GM21528 (cell line): ENCODE measurements around the gene TRMT61B.

Experiments used
- ATAC-seq: cut with Tn5 transposase; IDR thresholded peaks from one replicate; pipeline ENCODE4 v1.9.1; 2021; ENCODE audit warnings: mild to moderate bottlenecking, moderate library complexity; ENCODE audit not compliant: unreplicated experiment, low FRiP score

TRMT61B gene

DNA sequence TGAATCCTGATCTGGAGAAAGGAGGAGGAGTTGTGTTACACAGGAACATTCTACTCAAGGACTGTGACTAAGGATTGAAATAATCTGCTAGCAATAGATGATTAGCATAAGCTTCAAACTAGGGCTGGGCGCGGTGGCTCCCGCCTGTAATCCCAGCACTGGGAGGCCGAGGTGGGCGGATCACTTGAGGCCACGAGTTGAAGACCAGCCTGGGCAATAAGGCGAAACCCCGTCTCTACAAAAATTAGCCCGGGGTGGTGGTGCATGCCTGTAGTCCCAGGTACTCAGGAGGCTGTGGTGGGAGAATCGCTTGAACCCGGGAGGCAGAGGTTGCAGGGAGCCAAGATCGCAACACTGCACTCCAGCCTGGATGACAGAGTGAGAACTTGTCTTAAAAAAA is 1.5 kb downstream of the TRMT61B start:
- ATAC-seq: no peak

- no peak for ATAC-seq
Observed at GRCh38 chr2:28855977-28856376, 14.1 kb downstream of the TRMT61B start.

DNA sequence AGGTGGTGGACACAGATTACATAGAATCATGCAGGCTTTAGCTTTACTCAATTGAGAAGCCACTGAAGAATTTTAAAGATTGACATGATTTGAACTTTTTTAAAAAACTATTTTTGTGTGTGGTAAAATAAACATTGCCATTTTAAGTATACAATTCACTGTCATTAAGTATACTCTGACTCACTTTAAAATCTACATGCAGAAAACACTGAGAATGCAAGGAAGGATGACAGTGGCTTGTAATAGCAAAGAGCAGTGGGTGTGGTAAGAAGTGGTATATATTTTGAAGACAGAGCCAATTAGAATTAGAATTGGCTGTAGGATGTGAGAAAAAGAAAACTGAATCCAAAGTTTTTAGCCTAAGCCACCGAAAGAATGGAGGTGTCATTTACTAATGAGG is 14.9 kb downstream of the TRMT61B start:
- ATAC-seq: no peak

DNA sequence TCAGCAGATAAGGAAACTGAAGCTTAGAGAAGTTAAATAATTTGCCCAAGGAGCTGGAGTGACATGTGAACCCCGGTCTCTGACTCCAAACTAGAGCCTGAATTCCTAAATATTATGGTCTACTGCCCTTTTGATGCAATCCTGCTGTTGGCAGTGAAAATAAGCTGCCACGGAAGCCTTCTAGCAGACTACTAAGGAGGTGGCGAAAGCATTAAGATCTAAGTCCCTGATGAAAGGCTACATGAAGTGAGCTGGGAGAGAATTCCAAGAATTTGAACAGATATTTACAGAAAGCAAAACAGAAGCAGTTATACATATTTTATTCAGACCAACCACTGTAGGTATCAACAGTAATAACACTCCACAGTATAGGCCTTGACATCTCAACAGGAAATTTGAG is 28.1 kb downstream of the TRMT61B start:
- no peak for ATAC-seq

GRCh38 chr2:28838971-28839370 is 31.1 kb downstream of the TRMT61B start:
- ATAC-seq: no peak

- ATAC-seq: no peak
Observed at GRCh38 chr2:28835781-28836180, 34.3 kb downstream of the TRMT61B start.

DNA sequence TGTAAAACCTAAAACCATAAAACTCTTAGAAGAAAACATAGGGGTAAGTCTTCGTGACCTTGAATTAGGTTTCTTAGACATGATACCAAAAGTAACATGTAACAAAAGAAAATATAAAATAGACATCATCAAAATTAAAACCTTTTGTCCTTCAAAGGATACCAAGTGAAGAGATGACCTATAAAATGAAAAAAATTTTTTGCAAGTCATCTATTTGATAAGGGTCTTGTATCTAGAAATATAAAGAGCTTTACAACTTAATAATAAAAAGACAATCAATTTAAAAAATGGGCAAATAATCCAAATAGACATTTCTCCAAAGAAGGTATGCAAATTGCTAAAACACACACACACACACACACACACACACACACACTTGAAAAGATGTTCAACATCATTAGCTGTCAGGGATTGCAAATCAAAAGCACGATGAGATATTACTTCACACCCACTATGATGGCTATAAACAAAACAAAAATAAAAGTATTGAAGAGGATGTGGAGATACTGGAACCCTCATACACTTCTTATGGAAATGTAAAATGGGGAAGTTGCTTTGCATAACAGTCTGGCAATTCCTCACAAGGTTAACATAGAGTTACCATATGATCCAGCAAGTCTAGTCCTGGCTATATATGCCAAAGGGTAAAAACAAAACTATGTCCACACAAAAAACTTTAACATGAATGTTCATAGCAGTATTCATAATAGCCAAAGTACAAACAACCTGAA is 36.2 kb downstream of the TRMT61B start:
- no peak for ATAC-seq

DNA sequence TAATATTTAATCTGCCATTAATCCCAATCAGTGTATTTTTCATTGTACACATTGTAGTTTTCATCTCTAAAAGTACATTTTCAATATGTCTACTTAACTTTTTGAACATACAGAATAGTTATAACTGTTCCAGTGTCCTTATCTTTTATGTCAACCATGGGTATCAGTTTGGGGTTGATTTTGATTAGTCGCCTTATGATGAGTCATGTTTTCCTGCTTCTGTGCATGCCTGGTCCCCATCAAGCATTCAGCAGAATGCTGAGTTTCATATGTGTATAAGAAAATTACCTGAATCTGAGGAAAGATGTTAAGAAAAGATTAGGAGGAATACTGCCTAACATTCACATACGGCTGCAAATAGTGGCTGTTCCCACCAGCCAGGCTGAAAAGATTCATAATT is 41.7 kb downstream of the TRMT61B start:
- ATAC-seq: no peak

GRCh38 chr2:28824870-28825269 is 45.2 kb downstream of the TRMT61B start:
- ATAC-seq: no peak

- no peak for ATAC-seq
Observed at GRCh38 chr2:28824207-28824606, 45.9 kb downstream of the TRMT61B start.

DNA sequence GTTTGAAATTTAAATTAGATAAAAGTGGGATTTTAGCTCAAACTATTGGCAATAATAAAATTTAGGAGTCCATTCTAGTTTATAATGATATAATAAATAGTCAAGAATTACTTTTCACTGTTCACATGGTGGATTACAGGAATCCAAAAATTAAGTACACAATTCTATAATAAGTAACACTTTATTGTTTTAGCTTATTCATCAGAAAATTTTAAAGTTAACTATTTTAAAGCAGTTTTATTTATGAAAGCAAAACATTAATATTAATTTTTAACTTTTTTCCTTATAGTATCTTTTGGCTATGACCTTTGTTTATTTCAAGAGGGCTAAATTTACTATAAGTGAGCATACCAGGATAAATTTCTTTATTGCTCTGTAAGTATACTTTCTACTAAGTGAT is 48.1 kb downstream of the TRMT61B start:
- no peak for ATAC-seq

- no peak for ATAC-seq
Observed at GRCh38 chr2:28821295-28821958, 48.7 kb downstream of the TRMT61B start.

DNA sequence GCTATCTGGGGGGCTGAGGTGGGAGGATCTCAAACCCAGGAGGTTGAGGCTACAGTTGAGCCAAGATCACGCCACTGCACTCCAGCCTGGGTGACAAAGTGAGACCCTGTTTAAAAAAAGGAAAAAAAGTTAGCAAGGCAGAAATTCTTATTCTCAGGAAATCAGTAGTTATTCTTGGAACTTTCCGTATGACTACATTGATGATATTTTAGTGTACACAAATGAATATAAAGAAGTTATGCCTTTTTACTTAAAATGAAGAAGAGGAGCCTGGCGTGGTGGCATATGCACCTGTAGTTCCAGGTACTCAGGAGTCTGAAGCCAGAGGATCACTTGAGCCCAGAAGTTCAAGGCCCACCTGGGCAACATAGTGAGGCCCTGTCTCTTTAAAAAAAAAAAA is 52.1 kb downstream of the TRMT61B start:
- no peak for ATAC-seq

GRCh38 chr2:28810384-28811285 is 59.5 kb downstream of the TRMT61B start, which contains the start of gene SPDYA:
SPDYA (plus strand) TSS chr2:28810834; CDS start chr2:28816015, 5,181 bp downstream.
- ATAC-seq: peak; percentile 75

DNA sequence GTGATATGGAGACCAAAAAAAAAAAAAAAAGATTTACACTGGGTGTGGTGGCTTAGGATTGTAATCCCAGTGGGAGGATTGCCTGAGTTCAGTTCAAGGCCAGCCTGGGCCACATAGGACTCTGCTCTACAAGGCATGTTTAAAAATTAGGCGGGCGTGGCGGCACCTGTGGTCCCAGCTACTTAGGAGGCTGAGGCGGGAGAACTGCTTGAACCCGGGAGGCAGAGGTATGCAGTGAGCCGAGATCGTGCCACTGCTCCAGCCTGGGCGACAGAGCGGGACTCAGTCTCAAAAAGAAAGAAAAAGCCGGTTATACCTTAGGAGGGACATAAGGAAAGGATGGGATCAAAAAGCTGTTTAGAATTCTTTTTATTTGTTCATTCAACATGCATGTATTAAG is 60.2 kb downstream of the TRMT61B start:
- ATAC-seq: no peak

DNA sequence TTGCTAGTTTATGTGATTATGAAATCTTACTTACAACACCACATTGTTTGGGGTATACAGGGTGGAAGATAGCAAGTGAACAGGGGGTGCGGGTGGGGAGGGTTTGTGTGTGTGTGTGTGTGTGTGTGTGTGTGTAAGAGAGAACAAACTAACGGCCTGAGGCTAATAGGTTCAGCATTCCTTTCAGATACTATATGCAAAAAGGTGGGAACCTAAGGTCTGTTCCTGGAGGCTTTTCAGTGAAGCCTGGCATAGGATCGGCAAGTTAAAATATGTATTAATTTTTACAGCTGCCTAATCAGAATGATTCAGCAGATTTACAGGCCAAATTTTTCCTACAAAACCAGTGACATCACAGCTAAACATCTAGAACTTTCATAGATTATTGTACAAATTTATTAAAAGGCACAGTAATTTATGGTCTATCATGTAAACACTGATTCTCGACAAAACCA is 67.1 kb downstream of the TRMT61B start:
- no peak for ATAC-seq

DNA sequence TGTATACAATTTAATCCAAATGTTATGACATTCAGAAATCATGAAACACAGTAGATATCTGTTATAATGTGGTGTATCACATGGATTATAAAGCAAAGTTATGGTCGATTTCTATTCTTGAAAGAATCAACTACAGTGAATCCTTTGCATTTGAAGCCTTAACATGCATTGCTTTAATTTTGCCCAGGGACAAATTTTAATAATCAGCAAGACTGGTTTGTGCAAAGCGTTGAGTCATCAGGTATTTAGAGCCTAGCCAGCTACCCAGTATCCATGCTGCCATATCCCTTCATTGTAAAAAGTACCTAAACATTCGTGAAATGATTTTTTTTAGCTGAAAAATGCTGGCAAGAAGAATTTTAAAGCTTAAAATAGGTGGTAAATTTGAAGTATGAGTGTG is 68.4 kb downstream of the TRMT61B start:
- ATAC-seq: no peak
